Measurements from ENCODE around the gene GALNT15.

The GALNT15 gene

GRCh38 chr3:16182183-16182582, 7.7 kb downstream of the GALNT15 start:
- H3K27ac ChIP-seq: no peak overlapping the region
- TF ChIP-seq CTCF (conservative IDR thresholded peaks at IDR 0.05) (no peak), ZFX (IDR thresholded peaks at IDR 0.05) (no peak)

DNA sequence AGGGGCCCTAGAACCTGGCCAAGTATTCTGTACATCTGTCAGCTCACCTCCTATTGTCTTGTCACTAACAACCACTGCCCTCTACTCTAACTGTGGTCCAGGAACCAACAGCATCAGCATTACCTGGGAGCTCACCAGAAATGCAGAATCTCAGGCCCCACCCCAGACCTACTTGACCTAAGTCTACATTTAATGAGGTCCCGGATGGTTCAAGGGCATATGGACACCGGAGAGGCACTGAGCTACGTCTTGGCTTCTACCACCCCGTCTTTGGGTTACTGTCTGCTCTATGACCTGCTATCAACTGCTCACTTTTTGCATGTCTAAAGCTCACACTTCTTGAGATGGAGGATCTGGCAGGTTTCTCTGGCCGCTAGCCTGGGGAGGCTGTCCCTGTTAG, 8.1 kb downstream of the GALNT15 start:
- TF ChIP-seq ZFX (IDR thresholded peaks at IDR 0.05): no peak
- no peak for TF ChIP-seq CTCF (conservative IDR thresholded peaks at IDR 0.05)
- no peak overlapping the region for H3K27ac ChIP-seq

- no peak for TF ChIP-seq CTCF (conservative IDR thresholded peaks at IDR 0.05)
- H3K27ac ChIP-seq: no peak overlapping the region
Observed at GRCh38 chr3:16183082-16183481, 8.6 kb downstream of the GALNT15 start.

DNA sequence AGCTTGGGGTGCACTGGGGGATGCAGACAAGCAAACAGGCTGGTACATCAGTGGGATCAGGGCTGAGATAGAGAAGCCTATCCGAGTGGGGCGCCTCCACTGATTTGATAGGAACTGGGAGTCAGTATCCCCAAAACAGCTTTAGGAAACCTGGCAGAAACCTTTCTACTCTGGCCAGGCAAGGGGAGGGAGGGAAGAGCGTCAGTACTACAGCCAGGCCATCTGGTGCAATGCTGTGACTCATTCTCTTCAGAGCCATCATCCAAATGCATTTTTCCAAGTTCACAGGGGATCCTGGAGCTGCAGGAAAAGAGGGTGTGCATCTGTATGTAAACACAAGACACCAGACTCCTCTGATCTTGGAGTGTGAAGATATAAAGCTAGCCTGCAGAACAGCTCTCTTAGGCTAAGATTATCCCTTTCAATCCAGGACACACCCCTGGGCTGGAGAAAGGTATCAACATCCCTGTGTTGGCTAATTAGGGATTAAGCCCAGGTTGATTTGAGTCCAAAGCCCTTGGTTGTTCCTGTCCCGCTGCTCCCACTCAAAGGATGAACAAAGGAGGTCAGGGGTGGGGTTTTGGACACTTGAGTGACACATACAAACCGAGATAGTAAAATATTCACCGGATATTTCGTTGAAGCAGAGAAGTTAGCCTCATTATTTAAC, 9.3 kb downstream of the GALNT15 start:
- TF ChIP-seq CTCF (conservative IDR thresholded peaks at IDR 0.05) (no peak), ZFX (IDR thresholded peaks at IDR 0.05) (no peak)
- no peak overlapping the region for H3K27ac ChIP-seq

DNA sequence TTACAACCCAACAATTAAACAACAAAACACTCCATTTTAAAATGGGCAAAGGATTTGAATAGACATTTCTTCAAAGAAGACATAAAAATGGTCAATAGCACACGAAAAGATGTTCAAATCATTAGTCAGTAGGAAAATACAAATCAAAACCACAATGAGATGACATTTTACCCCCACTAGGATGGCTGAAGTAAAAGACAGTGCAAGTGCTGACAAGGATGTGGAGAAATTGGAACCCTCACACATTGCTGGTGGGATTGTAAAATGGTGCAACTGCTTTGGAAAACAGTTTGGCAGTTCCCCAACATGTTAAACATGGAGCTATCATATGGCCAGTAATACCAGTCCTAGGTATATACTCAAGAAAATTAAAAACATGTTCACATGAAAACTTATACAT, 11.6 kb downstream of the GALNT15 start:
- no peak overlapping the region for H3K27ac ChIP-seq
- TF ChIP-seq ZFX (IDR thresholded peaks at IDR 0.05) (no peak), CTCF (conservative IDR thresholded peaks at IDR 0.05) (no peak)

- no peak overlapping the region for H3K27ac ChIP-seq
- TF ChIP-seq ZFX (IDR thresholded peaks at IDR 0.05): no peak
Observed at GRCh38 chr3:16186565-16186964, 12.1 kb downstream of the GALNT15 start.

DNA sequence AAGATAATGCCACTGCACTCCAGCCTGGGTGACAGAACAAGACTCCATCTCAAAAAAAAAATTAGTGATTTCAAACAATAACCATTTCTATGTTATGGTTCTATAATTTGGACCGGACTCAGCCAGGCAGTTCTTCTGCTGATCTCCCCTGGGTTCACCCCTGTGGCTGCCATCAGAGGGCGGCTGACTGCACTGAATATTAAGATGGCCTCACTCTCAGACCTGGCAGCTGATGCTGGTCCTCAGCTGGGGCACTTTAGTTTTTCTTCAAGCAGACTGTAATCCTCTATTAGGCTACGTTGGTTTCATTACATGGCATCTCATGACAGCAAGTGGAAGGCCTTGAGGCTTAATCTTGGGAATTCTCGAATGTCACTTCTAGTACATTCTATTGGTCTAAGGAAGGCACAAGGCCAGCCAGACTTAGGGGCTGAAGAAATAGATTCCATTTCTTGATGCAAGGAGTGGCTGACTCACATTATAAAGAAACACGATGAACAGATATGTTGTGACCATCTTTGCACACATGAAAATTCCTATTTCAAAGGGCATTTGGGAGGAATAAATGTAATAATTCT, 12.8 kb downstream of the GALNT15 start:
- H3K27ac ChIP-seq: no peak overlapping the region
- TF ChIP-seq CTCF (conservative IDR thresholded peaks at IDR 0.05): no peak
- TF ChIP-seq ZFX (IDR thresholded peaks at IDR 0.05): no peak

- no peak overlapping the region for H3K27ac ChIP-seq
- TF ChIP-seq ZFX (IDR thresholded peaks at IDR 0.05) (no peak), CTCF (conservative IDR thresholded peaks at IDR 0.05) (no peak)
Observed at GRCh38 chr3:16188071-16188470, 13.6 kb downstream of the GALNT15 start.
